Heart right ventricle (tissue), 16 donors: ENCODE results near the gene ABCF3. TPM values are rescaled to one million over a fixed set of nuclear protein-coding genes. Genes with fewer than 3 reads are reported as not detected.

Experiments
- ATAC-seq, 8 donors: fragments of 200-7000 bp; cut with Tn5 transposase; one replicate each; pipeline ENCODE4 v1.9.1; 2020; ENCODE audit warnings: mild to moderate bottlenecking in 8 of 8, moderate library complexity in 8 of 8, moderate number of reproducible peaks in 1 of 8
- DNase-seq, 2 donors: peaks; one replicate each; pipeline ENCODE4 v3.0.0-alpha.2; 2020
- H3K27ac ChIP-seq, 10 donors: fragments of 200-600 bp; sonication (generic) in 2 of 10; one replicate each; pipeline versions ENCODE4 v1.5.0 to v1.8.0; 2020 to 2022; ENCODE audit warnings: mild to moderate bottlenecking in 3 of 10
- H3K27me3 ChIP-seq, 7 donors: fragments of 200-600 bp; one replicate each; pipeline ENCODE4 v1.8.0; 2021 to 2022; ENCODE audit warnings: mild to moderate bottlenecking in 2 of 7
- H3K36me3 ChIP-seq, 9 donors: fragments of 200-600 bp; sonication (generic) in 1 of 9; one replicate each; pipeline versions ENCODE4 v1.5.0 to v1.8.0; 2020 to 2022; ENCODE audit warnings: mild to moderate bottlenecking in 2 of 9
- H3K4me1 ChIP-seq, 9 donors: fragments of 200-600 bp; sonication (generic) in 1 of 9; one replicate each; pipeline versions ENCODE4 v1.5.0 to v1.8.0; 2020 to 2022; ENCODE audit warnings: mild to moderate bottlenecking in 4 of 9
- H3K4me3 ChIP-seq, 10 donors: fragments of 200-600 bp; sonication (generic) in 2 of 10; one replicate each; pipeline versions ENCODE4 v1.5.0 to v1.8.0; 2020 to 2022; ENCODE audit warnings: mild to moderate bottlenecking in 7 of 10, moderate library complexity in 2 of 10
- H3K9me3 ChIP-seq, 11 donors: fragments of 200-600 bp in 10 of 11; sonication (generic) in 2 of 11; one replicate each; pipeline versions ENCODE4 v1.5.0 to v1.8.0; 2013 to 2022; ENCODE audit warnings: mild to moderate bottlenecking in 2 of 11, control low read depth in 1 of 11, moderate library complexity in 1 of 11
- CTCF ChIP-seq, 9 donors: fragments of 200-600 bp; sonication (generic) in 2 of 9; IDR thresholded peaks; one replicate each; pipeline versions ENCODE4 v1.5.0 to v1.8.0; 2021 to 2022; ENCODE audit warnings: antibody characterized with exemption in 9 of 9, mild to moderate bottlenecking in 5 of 9, moderate library complexity in 1 of 9
- WGBS, 2 donors: extraction: QIAGEN DNeasy Blood & Tissue Kit; methylation state at CpG; one replicate each; pipeline ENCODE4 v1.1.7; 2013; ENCODE audit warnings: inconsistent platforms in 1 of 2; 5-methylcytosine and 5-hydroxymethylcytosine counted together
- intact Hi-C, 10 donors: fragments of 100-400 bp; cut with DNase I; formaldehyde crosslinking; loops; one replicate each; pipeline versions ENCODE4 v1.11.1 to v1.14.2; 2022
- polyA plus RNA-seq, 2 donors: library from polyadenylated mRNA; stranded (reverse); fragments of 200-250 nt; gene quantifications; one replicate each; pipeline ENCODE4 v1.2.3, GENCODE V29; 2013
- total RNA-seq, 10 donors: library from RNA; stranded (reverse); fragmentation: NEBNext Ultra II Directional in 3 of 10; extraction: Animal tissue kit (Norgen Biotek cat#: 25700) in 3 of 10; gene quantifications; one replicate each; pipeline versions ENCODE4 v1.2.1 to v1.2.4, GENCODE V29; 2021 to 2023
- donor health status: Arrhythmogenic right ventricular cardiomyopathy.
- donor health status: ischemic (EF 13 %, LVEDD 7.1; RV severe dilation, severe dysfunction).
- donor health status: healthy with polysubstance abuse.
- donor health status: DM: no; HTN: yes; CAD: no.
- donor health status: DM: no; HTN: no; CAD: no.
- donor health status: ischemic (EF 25% LVEDD 6.9; RV normal size, moderate dysfunction).
- donor health status: ischemic (EF 25% LVEDD 5.7; RV mildly dilated, moderate dysfunction).
- donor health status: healthy.
- donor health status: DM: yes; HTN: yes; CAD: no.
- donor health status: Ischemic cardiomyopathy.
- donor health status: ischemic (EF 35%, LVEDD 5.7; RV mildly dilated, moderate dysfunction).
- donor health status: nonischemic (EF 11% LVEDD 7.7; RV severe dilation, severe dysfunction).
- donor health status: DM: yes; HTN: yes; CAD: no.
- donor health status: PGD.
- donor health status: ischemic (EF 29% LVEDD 5.4; RV normal size, mild dysfunction).
- donor health status: nonischemic (EF 23%, LVEDD 6.1; RV moderate dilation, normal function).

Gene ABCF3
- total and polyA plus RNA-seq, 12 donors, result 60.1 to 90.7 (median 73.3) TPM

GRCh38 chr3:184230081-184230602, 44.1 kb downstream of the ABCF3 start:
- Histone ChIP-seq H3K4me1 (peaks cover 0 to 20% (median 11%) of the 10 kb centered on the region in 9 donors), H3K9me3 (no peaks in the 10 kb centered on the region), H3K4me3 (peak overlapping the region; percentile 20 to 69 (median 54)), H3K36me3 (no peaks in the 10 kb centered on the region), H3K27ac (no peak overlapping the region), H3K27me3 (peaks cover 17 to 84% (median 52%) of the 10 kb centered on the region in 7 donors)
- no peak for TF ChIP-seq CTCF (IDR thresholded peaks at IDR 0.05)
- intact Hi-C loops, result no loop called here
- ATAC-seq (no peak), DNase-seq (no peak)
- WGBS, 2 donors, result 0 to 1% methylated on average over 50 to 61 of the region's 61 CpGs

- peak overlapping the region; percentile 20 to 69 (median 54) for H3K4me3 ChIP-seq
- ATAC-seq (no peak), DNase-seq (no peak)
- H3K4me1 ChIP-seq, result peaks cover 0 to 20% (median 11%) of the 10 kb centered on the region in 9 donors
- intact Hi-C loops, result no loop called here
- WGBS, 2 donors, result 4 to 6% methylated on average over 63 to 79 of the region's 79 CpGs
- H3K27ac ChIP-seq, result no peak overlapping the region
- H3K27me3 ChIP-seq, result peaks cover 17 to 78% (median 52%) of the 10 kb centered on the region in 7 donors
- no peaks in the 10 kb centered on the region for H3K36me3 ChIP-seq
- no peaks in the 10 kb centered on the region for H3K9me3 ChIP-seq
- TF ChIP-seq CTCF (IDR thresholded peaks at IDR 0.05), result no peak
Observed at GRCh38 chr3:184230603-184231528, 44.9 kb downstream of the ABCF3 start.

GRCh38 chr3:184231671-184232070, 45.7 kb downstream of the ABCF3 start:
- no peak for DNase-seq
- no peak for ATAC-seq
- Histone ChIP-seq H3K4me1 (peaks cover 0 to 20% (median 11%) of the 10 kb centered on the region in 9 donors), H3K36me3 (no peaks in the 10 kb centered on the region), H3K4me3 (no peak overlapping the region), H3K27me3 (peaks cover 17 to 70% (median 52%) of the 10 kb centered on the region in 7 donors), H3K27ac (no peak overlapping the region), H3K9me3 (no peaks in the 10 kb centered on the region)
- no peak for TF ChIP-seq CTCF (IDR thresholded peaks at IDR 0.05)
- 57 to 65% methylated on average over 3 of the region's 3 CpGs for WGBS, 2 donors
- intact Hi-C loops, result no loop called here

- WGBS, 2 donors, result 83 to 88% methylated on average over 20 to 23 of the region's 23 CpGs
- DNase-seq (no peak), ATAC-seq (no peak)
- Histone ChIP-seq H3K36me3 (no peaks in the 10 kb centered on the region), H3K27ac (no peak overlapping the region), H3K27me3 (peaks cover 17 to 58% (median 47%) of the 10 kb centered on the region in 7 donors), H3K4me3 (no peak overlapping the region), H3K9me3 (no peaks in the 10 kb centered on the region), H3K4me1 (peaks cover 0 to 20% (median 11%) of the 10 kb centered on the region in 9 donors)
- intact Hi-C loops, result no loop called here
- no peak for TF ChIP-seq CTCF (IDR thresholded peaks at IDR 0.05)
Observed at GRCh38 chr3:184233127-184233843, 47.3 kb downstream of the ABCF3 start.
